ENCODE data around the gene ZNF689.
A peak's percentile ranks its signal among the peaks of the same experiment; 100 is the strongest.

GRCh38 chr16:30557957-30558788, 52.0 kb downstream of the ZNF689 start, which contains the start of gene ZNF764:
- TF ChIP-seq POLR2A (IDR thresholded peaks at IDR 0.05) (peak; percentile 50), CTCF (IDR thresholded peaks at IDR 0.05) (no peak)
